Rectal smooth muscle tissue (tissue), 1 donor: ENCODE data around the gene ZNF280C.
"Not testable (repeated sequence)": the region's sequence is repeated elsewhere in the genome, so short reads cannot be mapped to it uniquely, and the experiment has no call there.

Source experiments
- H3K27ac ChIP-seq: one replicate; pipeline ENCODE4 v1.7.0; 2013; ENCODE audit warnings: low read depth, low read length, inconsistent platforms
- H3K27me3 ChIP-seq: one replicate; pipeline ENCODE4 v1.7.0; 2013; ENCODE audit warnings: low read length; ENCODE audit not compliant: control insufficient read depth, insufficient read depth
- H3K36me3 ChIP-seq: one replicate; pipeline ENCODE4 v1.7.0; 2013; ENCODE audit warnings: low read length; ENCODE audit not compliant: control insufficient read depth, insufficient read depth
- H3K4me1 ChIP-seq: one replicate; pipeline ENCODE4 v1.7.0; 2013; ENCODE audit warnings: low read length; ENCODE audit not compliant: control insufficient read depth, insufficient read depth
- H3K4me3 ChIP-seq: one replicate; pipeline ENCODE4 v1.7.0; 2013; ENCODE audit warnings: low read length
- H3K9ac ChIP-seq: one replicate; pipeline ENCODE4 v1.7.0; 2013; ENCODE audit warnings: low read length

The ZNF280C gene

GRCh38 chrX:130285069-130285620 is 16.4 kb upstream of the ZNF280C start:
- H3K27me3 ChIP-seq: no peaks in the 10 kb centered on the region
- H3K27ac ChIP-seq: no peak overlapping the region
- H3K4me3 ChIP-seq: no peak overlapping the region
- H3K36me3 ChIP-seq: no peaks in the 10 kb centered on the region
- H3K9ac ChIP-seq: no peak overlapping the region
- no peaks in the 10 kb centered on the region for H3K4me1 ChIP-seq

GRCh38 chrX:130282151-130282550 is 13.5 kb upstream of the ZNF280C start:
- no peaks in the 10 kb centered on the region for H3K36me3 ChIP-seq
- no peak overlapping the region for H3K27ac ChIP-seq
- no peak overlapping the region for H3K9ac ChIP-seq
- H3K27me3 ChIP-seq: no peaks in the 10 kb centered on the region
- H3K4me1 ChIP-seq: no peaks in the 10 kb centered on the region
- H3K4me3 ChIP-seq: no peak overlapping the region

- Histone ChIP-seq H3K4me3 (no peak overlapping the region), H3K27me3 (no peaks in the 10 kb centered on the region), H3K27ac (no peak overlapping the region), H3K9ac (no peak overlapping the region), H3K4me1 (no peaks in the 10 kb centered on the region), H3K36me3 (no peaks in the 10 kb centered on the region)
Measured at GRCh38 chrX:130280901-130281300, 12.2 kb upstream of the ZNF280C start.

- H3K27me3 ChIP-seq, H3K36me3 ChIP-seq, H3K9ac ChIP-seq, H3K27ac ChIP-seq, H3K4me3 ChIP-seq, H3K4me1 ChIP-seq: not testable (repeated sequence)
Measured at GRCh38 chrX:130272253-130272652, 3.6 kb upstream of the ZNF280C start.

- not testable (repeated sequence) for H3K27me3 ChIP-seq, H3K4me3 ChIP-seq, H3K36me3 ChIP-seq, H3K9ac ChIP-seq, H3K27ac ChIP-seq, H3K4me1 ChIP-seq
Measured at GRCh38 chrX:130269391-130269790, 692 bp upstream of the ZNF280C start.

- peak overlapping the region; percentile 63 for H3K4me3 ChIP-seq
- no peaks in the 10 kb centered on the region for H3K27me3 ChIP-seq
- no peaks in the 10 kb centered on the region for H3K4me1 ChIP-seq
- H3K9ac ChIP-seq: peak overlapping the region; percentile 45
- peak overlapping the region; percentile 74 for H3K27ac ChIP-seq
- H3K36me3 ChIP-seq: no peaks in the 10 kb centered on the region
Measured at GRCh38 chrX:130267956-130268448, 697 bp downstream of the ZNF280C start.

- Histone ChIP-seq H3K27me3 (no peaks in the 10 kb centered on the region), H3K4me3 (no peak overlapping the region), H3K4me1 (no peaks in the 10 kb centered on the region), H3K36me3 (no peaks in the 10 kb centered on the region), H3K27ac (no peak overlapping the region), H3K9ac (no peak overlapping the region)
Measured at GRCh38 chrX:130264573-130264972, 4.1 kb downstream of the ZNF280C start.

- H3K27ac ChIP-seq: no peak overlapping the region
- no peaks in the 10 kb centered on the region for H3K27me3 ChIP-seq
- no peak overlapping the region for H3K4me3 ChIP-seq
- H3K36me3 ChIP-seq: no peaks in the 10 kb centered on the region
- no peak overlapping the region for H3K9ac ChIP-seq
- H3K4me1 ChIP-seq: no peaks in the 10 kb centered on the region
Measured at GRCh38 chrX:130263016-130263415, 5.7 kb downstream of the ZNF280C start.

- Histone ChIP-seq H3K36me3 (no peaks in the 10 kb centered on the region), H3K4me3 (no peak overlapping the region), H3K27me3 (no peaks in the 10 kb centered on the region), H3K4me1 (no peaks in the 10 kb centered on the region), H3K27ac (no peak overlapping the region), H3K9ac (no peak overlapping the region)
Measured at GRCh38 chrX:130262231-130262630, 6.5 kb downstream of the ZNF280C start.

GRCh38 chrX:130261296-130261893 is 7.3 kb downstream of the ZNF280C start:
- Histone ChIP-seq H3K4me1 (no peaks in the 10 kb centered on the region), H3K9ac (no peak overlapping the region), H3K27me3 (no peaks in the 10 kb centered on the region), H3K27ac (no peak overlapping the region), H3K36me3 (no peaks in the 10 kb centered on the region), H3K4me3 (no peak overlapping the region)

- H3K36me3 ChIP-seq: no peaks in the 10 kb centered on the region
- no peaks in the 10 kb centered on the region for H3K27me3 ChIP-seq
- no peak overlapping the region for H3K4me3 ChIP-seq
- no peak overlapping the region for H3K27ac ChIP-seq
- H3K9ac ChIP-seq: no peak overlapping the region
- no peaks in the 10 kb centered on the region for H3K4me1 ChIP-seq
Measured at GRCh38 chrX:130260316-130260715, 8.4 kb downstream of the ZNF280C start.

GRCh38 chrX:130253916-130254315 is 14.8 kb downstream of the ZNF280C start:
- H3K9ac ChIP-seq: no peak overlapping the region
- H3K27me3 ChIP-seq: no peaks in the 10 kb centered on the region
- H3K27ac ChIP-seq: no peak overlapping the region
- H3K4me3 ChIP-seq: no peak overlapping the region
- no peaks in the 10 kb centered on the region for H3K4me1 ChIP-seq
- no peaks in the 10 kb centered on the region for H3K36me3 ChIP-seq

GRCh38 chrX:130251671-130252070 is 17.0 kb downstream of the ZNF280C start:
- no peaks in the 10 kb centered on the region for H3K27me3 ChIP-seq

More at GRCh38 chrX:130251671-130252070, 17.0 kb downstream of the ZNF280C start:
- no peak overlapping the region for H3K9ac ChIP-seq
- H3K27ac ChIP-seq: no peak overlapping the region
- no peaks in the 10 kb centered on the region for H3K36me3 ChIP-seq
- H3K4me3 ChIP-seq: no peak overlapping the region
- H3K4me1 ChIP-seq: no peaks in the 10 kb centered on the region
